ENCODE results near the gene ULK4. TPM values are rescaled to one million over a fixed set of nuclear protein-coding genes. Genes with fewer than 3 reads are reported as not detected.
A peak's percentile ranks its signal among the peaks of the same experiment; 100 is the strongest.

The ULK4 gene
- total RNA-seq, 1 experiment from 2014 or later = 6.6 TPM

DNA sequence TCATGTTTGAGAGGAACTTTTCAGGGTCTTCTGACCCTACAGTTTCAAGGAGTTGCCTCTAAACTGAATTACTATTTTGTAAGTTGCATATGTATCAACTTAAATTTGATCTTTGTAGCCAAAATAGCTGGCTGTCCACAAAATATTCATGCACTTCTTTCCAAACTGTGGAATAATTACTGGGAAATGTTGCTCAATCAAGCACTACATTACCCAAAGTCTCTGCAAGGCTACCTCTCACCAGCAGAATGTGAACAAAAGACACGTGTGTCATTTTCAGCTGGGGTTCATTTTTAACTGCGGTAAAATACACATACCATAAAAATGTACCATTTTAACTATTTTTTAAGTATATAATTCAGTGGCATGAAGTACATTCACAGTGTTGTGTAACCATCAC lies 442.2 kb downstream of the ULK4 start:
- DNase-seq = no peak

DNA sequence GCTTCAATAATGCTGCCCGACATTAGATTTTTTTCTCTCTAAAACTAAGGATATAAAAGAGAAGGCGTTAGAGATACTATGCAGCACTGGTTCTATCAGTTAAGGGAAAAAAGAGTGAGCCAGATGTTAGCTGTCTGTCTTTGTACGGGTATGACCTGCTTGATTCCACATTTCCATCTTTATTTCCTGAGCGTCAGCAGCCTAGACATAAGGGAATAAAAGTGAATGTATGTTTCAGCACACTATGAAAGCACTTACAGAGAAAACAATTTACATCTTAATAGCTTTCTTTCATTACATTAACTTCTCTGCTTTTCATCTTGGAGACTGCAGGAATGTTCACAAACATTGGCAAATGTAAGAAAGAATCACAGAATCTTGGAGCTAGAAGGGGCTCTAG lies 443.3 kb downstream of the ULK4 start:
- DNase-seq = no peak

More for the DNA sequence above, 442.2 kb downstream of the ULK4 start:
- H3K27me3 ChIP-seq (ENCODE audit: control insufficient read depth, insufficient read depth, low read length) = no peaks in the 10 kb centered on the region
- no peak overlapping the region for H3K4me3 ChIP-seq (ENCODE audit: insufficient read depth, low read depth, low read length)
- H3K36me3 ChIP-seq (replicated peaks; ENCODE audit: control insufficient read depth, insufficient read depth, low read length) = no peaks in the 10 kb centered on the region

DNA sequence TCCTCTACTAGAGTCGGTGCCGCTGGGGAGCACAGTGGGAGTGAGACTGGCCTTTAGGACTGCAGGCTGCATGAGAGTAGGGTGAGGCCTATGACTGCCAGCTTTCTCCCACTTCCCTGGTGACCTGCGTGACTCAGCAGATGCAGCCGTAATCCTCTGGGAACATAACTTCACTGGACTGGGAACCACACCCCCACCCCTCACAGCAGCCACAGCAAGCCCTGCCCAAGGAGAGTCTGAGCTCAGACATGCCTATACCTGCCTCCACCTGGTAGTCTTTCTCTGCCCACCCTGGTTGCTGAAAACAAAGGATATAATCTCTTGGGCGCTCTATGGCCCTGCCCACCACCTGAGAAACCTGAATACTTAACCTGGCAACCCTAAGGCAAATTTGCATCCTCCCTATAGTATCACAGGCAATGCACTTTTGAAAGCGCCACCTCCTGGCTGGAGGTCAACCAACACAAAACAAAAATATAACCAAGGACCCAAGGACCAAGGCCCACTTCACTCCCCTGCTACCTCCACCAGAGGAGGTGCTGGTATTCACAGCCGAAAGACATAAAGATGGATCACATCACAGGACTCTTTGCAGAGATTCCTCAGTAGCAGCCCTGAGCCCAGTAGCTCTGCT lies 453.7 kb downstream of the ULK4 start:
- H3K4me3 ChIP-seq (ENCODE audit: insufficient read depth, low read depth, low read length) = no peak overlapping the region
- no peak for DNase-seq
- H3K36me3 ChIP-seq (replicated peaks; ENCODE audit: control insufficient read depth, insufficient read depth, low read length) = no peaks in the 10 kb centered on the region
- no peaks in the 10 kb centered on the region for H3K27me3 ChIP-seq (ENCODE audit: control insufficient read depth, insufficient read depth, low read length)

More for the DNA sequence above, 443.3 kb downstream of the ULK4 start:
- H3K4me3 ChIP-seq (ENCODE audit: insufficient read depth, low read depth, low read length) = no peak overlapping the region
- no peaks in the 10 kb centered on the region for H3K27me3 ChIP-seq (ENCODE audit: control insufficient read depth, insufficient read depth, low read length)
- no peaks in the 10 kb centered on the region for H3K36me3 ChIP-seq (replicated peaks; ENCODE audit: control insufficient read depth, insufficient read depth, low read length)

DNA sequence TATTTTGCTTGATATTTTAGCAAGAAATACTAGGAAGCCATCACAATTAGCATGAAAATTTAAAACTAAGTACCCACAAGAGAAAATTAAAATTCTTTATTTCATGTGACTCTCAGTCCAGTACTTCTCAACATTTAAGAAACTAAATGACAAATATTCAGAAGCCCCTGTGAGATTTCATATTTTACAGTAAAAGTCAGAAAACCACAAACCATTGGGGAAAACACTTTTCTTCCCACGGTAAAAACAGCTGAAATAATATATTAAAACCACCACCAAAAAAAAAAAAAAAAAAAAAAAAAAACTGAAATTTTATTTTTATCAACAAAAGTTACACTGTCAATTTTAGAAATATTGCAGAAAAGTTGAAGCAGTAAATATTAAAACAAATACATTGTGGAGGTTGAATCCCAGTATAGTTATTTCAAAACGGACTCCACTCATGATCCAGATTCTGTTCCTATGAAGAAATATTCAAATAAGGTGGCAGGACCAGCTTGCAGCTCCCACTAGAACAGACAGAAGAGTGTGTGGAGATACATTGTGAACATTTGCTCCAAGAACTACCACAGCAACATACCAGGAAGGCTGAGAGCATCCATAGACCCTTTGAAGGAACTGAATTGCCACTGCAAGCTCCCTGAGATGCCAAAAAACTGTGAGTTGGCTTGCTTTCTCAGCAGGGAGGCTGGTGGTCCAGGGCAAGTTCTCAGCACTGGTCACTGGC lies 454.4 kb downstream of the ULK4 start:
- no peaks in the 10 kb centered on the region for H3K27me3 ChIP-seq (ENCODE audit: control insufficient read depth, insufficient read depth, low read length)
- H3K36me3 ChIP-seq (replicated peaks; ENCODE audit: control insufficient read depth, insufficient read depth, low read length) = no peaks in the 10 kb centered on the region
- no peak overlapping the region for H3K4me3 ChIP-seq (ENCODE audit: insufficient read depth, low read depth, low read length)
- DNase-seq = no peak

DNA sequence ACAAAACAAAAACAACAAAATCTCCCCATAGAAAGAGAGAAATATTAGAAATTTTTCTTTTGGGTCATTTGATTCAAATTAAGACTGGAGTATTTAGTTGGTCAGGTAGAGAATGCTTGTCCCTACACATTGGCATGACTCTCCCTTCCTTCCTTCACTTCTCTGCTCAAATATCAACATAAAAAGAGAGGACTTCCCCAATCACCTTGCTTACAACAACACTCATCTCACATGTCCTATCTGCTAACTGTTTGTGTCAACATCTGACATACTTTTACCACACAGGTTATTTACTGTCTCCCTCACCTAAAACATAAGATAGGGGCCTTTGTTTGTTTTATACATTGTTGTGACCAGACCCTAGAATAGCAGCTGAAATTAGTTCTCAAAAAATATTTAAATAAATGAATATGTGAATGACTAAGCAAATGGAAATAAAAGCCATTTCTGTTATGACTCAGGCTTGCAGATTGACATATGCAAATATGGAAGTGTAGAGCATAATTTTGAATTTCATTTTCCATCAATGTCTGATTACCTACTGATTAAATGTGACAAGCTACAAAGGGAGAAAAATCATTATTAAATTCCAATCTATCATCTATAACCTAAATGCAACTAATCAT lies 457.8 kb downstream of the ULK4 start:
- DNase-seq = no peak
- no peaks in the 10 kb centered on the region for H3K27me3 ChIP-seq (ENCODE audit: control insufficient read depth, insufficient read depth, low read length)

DNA sequence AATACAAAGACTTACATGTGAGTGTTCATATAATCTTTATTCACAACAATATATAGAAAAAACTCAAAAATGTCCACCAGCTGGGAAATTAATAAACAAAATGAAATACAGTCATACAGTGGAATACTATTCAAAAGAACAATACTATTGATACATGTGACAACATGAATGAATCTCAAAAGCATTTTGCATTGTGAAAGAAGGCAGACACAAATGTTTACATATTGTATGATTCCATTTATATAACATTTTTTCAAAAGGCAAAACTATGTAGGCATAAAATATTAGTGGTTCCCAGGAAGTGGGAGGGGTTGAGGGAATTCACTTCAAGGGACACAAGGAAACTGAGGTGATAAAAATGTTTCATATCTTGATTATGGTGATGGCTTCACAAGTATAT lies 459.4 kb downstream of the ULK4 start:
- Histone ChIP-seq H3K27me3 (ENCODE audit: control insufficient read depth, insufficient read depth, low read length) (no peaks in the 10 kb centered on the region), H3K36me3 (replicated peaks; ENCODE audit: control insufficient read depth, insufficient read depth, low read length) (no peaks in the 10 kb centered on the region), H3K4me3 (ENCODE audit: insufficient read depth, low read depth, low read length) (no peak overlapping the region)
- no peak for DNase-seq

More for the DNA sequence above, 457.8 kb downstream of the ULK4 start:
- Histone ChIP-seq H3K36me3 (replicated peaks; ENCODE audit: control insufficient read depth, insufficient read depth, low read length) (no peaks in the 10 kb centered on the region), H3K4me3 (ENCODE audit: insufficient read depth, low read depth, low read length) (no peak overlapping the region)

DNA sequence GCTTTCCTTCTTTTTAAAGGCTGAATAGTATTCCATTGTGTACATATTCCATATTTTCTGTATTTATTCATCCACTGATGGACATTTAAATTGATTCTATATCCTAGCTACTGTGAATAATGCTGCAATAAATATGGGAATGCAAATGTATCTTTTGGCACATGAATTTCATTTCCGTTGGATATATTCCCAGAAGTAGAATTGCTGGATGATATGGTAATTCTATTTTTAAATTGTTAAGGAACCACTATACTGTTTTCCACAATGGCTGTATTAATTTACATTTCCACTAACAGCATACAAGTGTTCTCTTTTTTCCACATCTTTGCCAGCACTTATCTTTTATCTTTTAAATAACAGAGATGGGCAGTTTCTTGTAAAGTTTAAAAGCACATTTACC lies 459.9 kb downstream of the ULK4 start:
- no peak for DNase-seq

DNA sequence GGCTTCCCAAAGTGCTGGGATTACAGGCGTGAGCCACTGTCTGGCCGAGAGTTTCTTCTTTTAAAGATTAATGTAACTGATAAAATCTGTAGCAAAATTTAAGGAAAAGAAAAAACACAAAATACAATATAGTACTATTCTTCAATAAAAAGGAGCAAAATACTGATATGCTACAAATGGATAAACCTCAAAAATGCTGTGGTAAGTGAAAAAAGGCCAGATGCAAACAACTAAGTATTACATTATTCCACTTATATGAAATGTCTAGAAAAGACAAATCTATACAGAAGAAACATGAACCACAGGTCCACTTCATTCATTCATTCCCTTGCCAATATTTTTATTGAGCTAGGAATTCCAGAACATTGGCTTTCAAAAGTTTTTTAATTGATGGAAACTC lies 463.1 kb downstream of the ULK4 start:
- no peak for DNase-seq
- Histone ChIP-seq H3K27me3 (ENCODE audit: control insufficient read depth, insufficient read depth, low read length) (no peaks in the 10 kb centered on the region), H3K4me3 (ENCODE audit: insufficient read depth, low read depth, low read length) (no peak overlapping the region), H3K36me3 (replicated peaks; ENCODE audit: control insufficient read depth, insufficient read depth, low read length) (no peaks in the 10 kb centered on the region)

More for the DNA sequence above, 459.9 kb downstream of the ULK4 start:
- no peaks in the 10 kb centered on the region for H3K27me3 ChIP-seq (ENCODE audit: control insufficient read depth, insufficient read depth, low read length)
- H3K36me3 ChIP-seq (replicated peaks; ENCODE audit: control insufficient read depth, insufficient read depth, low read length) = no peaks in the 10 kb centered on the region
- no peak overlapping the region for H3K4me3 ChIP-seq (ENCODE audit: insufficient read depth, low read depth, low read length)

DNA sequence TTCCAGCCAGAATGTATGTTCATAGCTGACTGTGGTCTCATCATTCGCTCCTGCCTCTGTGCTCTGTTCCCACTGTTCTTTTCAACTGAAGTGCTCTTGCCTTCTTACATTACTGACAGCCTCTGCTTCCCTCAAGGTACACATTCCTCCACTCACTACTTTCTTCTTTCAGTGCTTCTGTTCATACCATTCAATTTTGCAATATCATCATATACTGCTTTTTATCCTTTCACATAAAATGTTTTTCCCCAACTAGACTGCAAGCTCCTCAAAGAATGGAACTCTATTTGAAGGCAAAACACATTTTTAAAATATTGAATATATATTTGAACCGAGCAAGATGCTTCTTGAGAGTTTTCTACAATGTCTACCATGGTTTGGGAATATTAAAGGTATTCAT lies 471.5 kb downstream of the ULK4 start:
- Histone ChIP-seq H3K36me3 (replicated peaks; ENCODE audit: control insufficient read depth, insufficient read depth, low read length) (no peaks in the 10 kb centered on the region), H3K27me3 (ENCODE audit: control insufficient read depth, insufficient read depth, low read length) (no peaks in the 10 kb centered on the region), H3K4me3 (ENCODE audit: insufficient read depth, low read depth, low read length) (no peak overlapping the region)
- no peak for DNase-seq

DNA sequence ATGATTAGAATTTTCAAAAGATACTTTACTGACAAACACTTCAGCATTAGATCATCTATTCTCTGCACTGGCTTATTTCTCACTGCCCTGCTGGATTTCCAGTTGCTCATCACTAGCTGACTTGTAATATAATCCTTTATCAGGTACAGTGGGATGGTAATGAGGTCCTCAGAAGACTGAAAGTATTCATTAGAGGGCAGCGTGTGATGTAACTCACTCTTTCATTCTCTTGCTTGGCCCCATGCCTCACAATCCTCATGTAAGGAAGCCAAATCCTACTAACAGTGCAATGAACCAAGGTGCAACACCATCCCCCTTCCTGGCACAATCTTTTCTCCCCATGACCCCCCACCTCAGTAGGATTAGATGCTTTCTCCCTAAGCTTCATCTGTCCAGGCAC lies 472.7 kb downstream of the ULK4 start:
- no peaks in the 10 kb centered on the region for H3K27me3 ChIP-seq (ENCODE audit: control insufficient read depth, insufficient read depth, low read length)
- H3K36me3 ChIP-seq (replicated peaks; ENCODE audit: control insufficient read depth, insufficient read depth, low read length) = no peaks in the 10 kb centered on the region
- no peak for DNase-seq
- no peak overlapping the region for H3K4me3 ChIP-seq (ENCODE audit: insufficient read depth, low read depth, low read length)

DNA sequence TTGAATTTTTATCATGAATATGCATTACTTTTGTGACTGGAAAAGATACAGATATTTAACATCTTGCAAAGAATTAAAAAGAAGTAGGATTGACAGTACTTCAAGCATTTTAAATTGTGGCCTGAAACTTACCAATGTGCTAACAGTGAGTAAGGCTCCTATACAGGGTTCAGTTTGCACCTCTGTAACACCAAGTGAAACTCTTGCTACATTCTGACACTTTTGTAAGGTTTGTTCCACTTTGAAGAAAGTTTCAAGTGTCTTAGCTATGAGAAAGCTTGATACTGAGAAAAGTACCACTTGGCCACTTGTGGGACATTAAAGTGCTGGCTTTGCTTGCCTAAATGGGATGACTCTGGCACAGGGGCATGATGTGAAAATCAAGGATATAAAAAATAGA lies 473.4 kb downstream of the ULK4 start:
- Histone ChIP-seq H3K36me3 (replicated peaks; ENCODE audit: control insufficient read depth, insufficient read depth, low read length) (no peaks in the 10 kb centered on the region), H3K27me3 (ENCODE audit: control insufficient read depth, insufficient read depth, low read length) (no peaks in the 10 kb centered on the region), H3K4me3 (ENCODE audit: insufficient read depth, low read depth, low read length) (no peak overlapping the region)
- DNase-seq = no peak

DNA sequence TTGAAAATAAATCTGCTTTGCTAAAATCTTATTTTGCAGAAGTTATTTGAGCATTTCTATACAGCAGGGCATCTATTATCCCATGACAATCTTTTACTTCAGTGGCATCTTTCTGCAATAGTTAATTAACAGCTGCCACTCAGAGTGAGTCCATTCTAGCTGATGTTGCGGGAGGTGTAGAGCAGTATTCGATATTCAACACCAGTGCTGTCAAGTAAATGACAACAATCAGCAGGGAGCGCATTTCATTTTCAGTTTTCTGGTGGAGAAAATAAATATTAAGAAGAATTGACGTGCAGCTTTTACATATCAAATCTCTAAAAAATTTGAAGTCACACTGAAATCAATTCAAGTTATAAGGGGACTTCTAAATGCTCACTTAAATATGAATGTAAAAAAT lies 476.4 kb downstream of the ULK4 start:
- Histone ChIP-seq H3K4me3 (ENCODE audit: insufficient read depth, low read depth, low read length) (no peak overlapping the region), H3K27me3 (ENCODE audit: control insufficient read depth, insufficient read depth, low read length) (no peaks in the 10 kb centered on the region), H3K36me3 (replicated peaks; ENCODE audit: control insufficient read depth, insufficient read depth, low read length) (no peaks in the 10 kb centered on the region)
- no peak for DNase-seq

DNA sequence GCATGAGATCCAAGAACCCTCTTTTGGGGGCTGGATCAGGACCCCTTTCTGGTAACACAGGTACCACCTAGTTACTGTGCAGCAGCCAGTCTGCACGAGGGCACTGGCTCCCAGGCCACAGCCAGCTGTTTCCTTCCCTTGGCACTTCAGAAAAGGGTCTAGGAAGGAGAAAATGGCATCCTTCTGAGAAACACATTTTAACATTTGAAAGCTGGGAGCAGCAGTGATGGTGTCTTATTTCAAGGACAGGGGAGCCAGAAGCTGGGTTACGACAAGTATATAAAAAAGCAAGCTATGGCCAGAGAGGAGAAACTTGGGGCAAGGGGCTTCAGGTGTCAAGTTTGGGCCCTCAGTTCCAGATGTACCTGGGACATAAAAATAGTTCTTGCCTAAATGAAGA lies 479.8 kb downstream of the ULK4 start:
- peak; percentile 50 for DNase-seq
- Histone ChIP-seq H3K4me3 (ENCODE audit: insufficient read depth, low read depth, low read length) (no peak overlapping the region), H3K36me3 (replicated peaks; ENCODE audit: control insufficient read depth, insufficient read depth, low read length) (no peaks in the 10 kb centered on the region), H3K27me3 (ENCODE audit: control insufficient read depth, insufficient read depth, low read length) (no peaks in the 10 kb centered on the region)

DNA sequence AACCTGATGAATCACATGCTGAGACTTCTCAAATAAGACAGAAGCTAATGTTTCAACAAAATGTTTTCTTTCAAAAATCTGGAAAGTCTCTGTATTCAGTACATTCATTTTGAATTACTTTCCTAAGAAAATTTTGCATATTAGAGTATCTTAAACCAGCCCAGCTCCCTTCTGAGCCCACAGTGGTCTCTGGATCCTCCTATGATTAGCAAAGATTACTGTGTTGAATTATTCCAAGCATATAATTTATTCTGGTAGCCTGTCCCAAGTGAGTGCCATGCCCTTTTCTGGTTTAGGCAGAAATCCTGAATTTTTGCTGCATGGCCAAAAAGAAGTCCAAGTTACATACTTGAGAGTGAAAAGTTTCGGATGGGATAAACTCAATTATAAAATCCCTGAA lies 483.6 kb downstream of the ULK4 start:
- Histone ChIP-seq H3K27me3 (ENCODE audit: control insufficient read depth, insufficient read depth, low read length) (no peaks in the 10 kb centered on the region), H3K4me3 (ENCODE audit: insufficient read depth, low read depth, low read length) (no peak overlapping the region), H3K36me3 (replicated peaks; ENCODE audit: control insufficient read depth, insufficient read depth, low read length) (no peaks in the 10 kb centered on the region)
- no peak for DNase-seq

DNA sequence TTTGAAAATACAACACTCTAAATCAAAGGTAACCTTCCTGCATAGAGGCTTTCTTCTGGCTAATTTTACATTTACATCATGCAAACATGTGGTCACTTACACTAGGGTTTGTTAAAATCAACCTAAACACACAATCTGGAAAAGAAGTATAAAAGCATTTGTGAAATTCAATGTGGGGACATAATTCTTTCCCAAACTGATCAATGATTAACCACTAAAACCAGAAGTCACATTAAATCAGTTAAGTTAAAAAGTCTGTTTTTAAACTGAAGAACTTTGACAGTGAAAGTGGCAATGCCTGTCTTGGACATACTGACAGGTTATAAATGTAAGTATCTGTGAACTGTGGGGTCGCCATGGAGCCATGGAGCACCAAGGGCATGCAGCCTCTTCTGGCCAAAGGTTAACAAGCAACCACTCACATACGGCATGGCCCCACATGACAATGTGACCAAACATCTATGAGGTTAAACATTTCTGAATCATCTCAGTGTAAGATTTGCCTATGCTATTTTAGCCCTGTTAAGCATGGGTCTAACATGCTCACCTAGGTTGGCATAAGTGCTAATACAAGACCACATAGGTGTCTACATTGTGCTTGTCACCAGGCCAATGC lies 484.4 kb downstream of the ULK4 start:
- H3K36me3 ChIP-seq (replicated peaks; ENCODE audit: control insufficient read depth, insufficient read depth, low read length) = no peaks in the 10 kb centered on the region
- H3K27me3 ChIP-seq (ENCODE audit: control insufficient read depth, insufficient read depth, low read length) = no peaks in the 10 kb centered on the region
- no peak overlapping the region for H3K4me3 ChIP-seq (ENCODE audit: insufficient read depth, low read depth, low read length)
- no peak for DNase-seq
